ENCODE measurements around the gene VWA8.

DNA sequence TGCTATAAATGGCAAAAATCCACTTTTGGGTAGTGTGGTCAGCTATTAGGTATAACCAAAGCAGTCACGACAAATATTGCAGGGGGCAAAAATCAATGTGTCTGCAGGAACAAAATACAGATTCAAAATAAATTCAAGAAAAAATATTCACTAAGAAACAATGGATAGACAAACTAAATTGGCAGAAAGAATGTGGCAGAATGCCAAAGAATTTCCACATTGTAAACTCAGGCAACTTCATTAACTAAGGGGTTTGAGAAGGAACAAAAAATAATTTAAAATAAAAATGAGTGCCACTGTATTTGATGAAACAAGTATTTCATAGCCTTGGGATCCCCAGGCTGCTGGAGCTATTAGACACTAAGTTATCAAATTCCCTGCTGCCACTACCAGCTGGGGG, 193.1 kb downstream of the VWA8 start:
- TF ChIP-seq POLR2A (IDR thresholded peaks at IDR 0.05; ENCODE audit: low read length), result no peak
- no peak for TF ChIP-seq GATA1 (IDR thresholded peaks at IDR 0.05; ENCODE audit: low read depth, low read length)
